ENCODE results near the gene WDR81. TPM values are rescaled to one million over a fixed set of nuclear protein-coding genes. Genes with fewer than 3 reads are reported as not detected.

The WDR81 gene
- polyA plus RNA-seq, 2 of the 4 experiments (the other 2 are of a cell fraction), result 4.9 to 26.8 TPM

GRCh38 chr17:1727258-1727789 lies 2.8 kb downstream of the WDR81 start:
- POLR2A ChIA-PET, result interaction anchor here (2.0 kb wide), 1 partner anchor 10 kb away, joined by 10 read pairs; no protein-coding TSS in a partner anchor
- peaks cover 17% of the 10 kb centered on the region for H3K4me1 ChIP-seq
- WGBS (ENCODE audit: missing lambda C conversion rate), result 90% methylated on average over 20 of the region's 21 CpGs

More at GRCh38 chr17:1727258-1727789, 2.8 kb downstream of the WDR81 start:
- no peak for DNase-seq (ENCODE audit: low read depth in 1 of 2, low spot score in 1 of 2)
- TF ChIP-seq SREBF2 (IDR thresholded peaks at IDR 0.05) (no peak), HEYL (CRISPR knock-in tag; IDR thresholded peaks at IDR 0.05) (no peak), RCOR1 (IDR thresholded peaks at IDR 0.05; ENCODE audit: low read depth, low read length) (no peak), HOXB13 (CRISPR knock-in tag; IDR thresholded peaks at IDR 0.05; ENCODE audit: low read depth) (no peak), CEBPB (IDR thresholded peaks at IDR 0.05) (no peak), ZSCAN20 (CRISPR knock-in tag; IDR thresholded peaks at IDR 0.05) (no peak), POLR2AphosphoS2 (conservative IDR thresholded peaks at IDR 0.05; ENCODE audit: low read length) (no peak), ELK1 (IDR thresholded peaks at IDR 0.05; ENCODE audit: low read depth, low read length) (no peak), REST (IDR thresholded peaks at IDR 0.05) (no peak), MAX (IDR thresholded peaks at IDR 0.05) (no peak), RFX5 (IDR thresholded peaks at IDR 0.05) (no peak), ESRRA (IDR thresholded peaks at IDR 0.05; ENCODE audit: borderline replicate concordance, low read length) (no peak), HDAC2 (IDR thresholded peaks at IDR 0.05) (no peak), RNF2 (IDR thresholded peaks at IDR 0.05; ENCODE audit: borderline replicate concordance, low read depth) (no peak), CHD4 (IDR thresholded peaks at IDR 0.05; ENCODE audit: borderline replicate concordance) (no peak), RARB (CRISPR knock-in tag; IDR thresholded peaks at IDR 0.05) (no peak), EP300 (IDR thresholded peaks at IDR 0.05) (no peak), KDM1A (IDR thresholded peaks at IDR 0.05; ENCODE audit: low read depth) (no peak), CTCF (IDR thresholded peaks at IDR 0.05) (no peak)
- FAIRE-seq, result no peak
- Histone ChIP-seq H3K4me2 (no peak overlapping the region), H3K4me3 (no peak overlapping the region), H3K27ac (no peak overlapping the region), H3K9me3 (no peaks in the 10 kb centered on the region)
- ATAC-seq, result no peak
- CTCF ChIA-PET, result interaction anchor here (0.6 to 23.8 kb wide), 8 partner anchors 14 to 305 kb away, joined by 3 to 591 read pairs (median 4); partner anchors contain the start of gene SERPINF1

Measured in A549 (cell line).